MM.1S (cell line): ENCODE data around the gene CRISP1.

Source experiments
- EZH2 ChIP-seq: fragments of 300-600 bp; sonication (generic); optimal IDR thresholded peaks from 2 replicates; pipeline ENCODE3; 2017; ENCODE audit warnings: low read depth, mild to moderate bottlenecking, antibody characterized with exemption, low read length, mixed read lengths
- EZH2phosphoT487 ChIP-seq: fragments of 300-600 bp; sonication (generic); IDR thresholded peaks from 2 replicates; pipeline ENCODE4 v1.6.1; 2018; ENCODE audit warnings: antibody characterized with exemption, low read length
- TF ChIP-seq, protein P1 (sequence below): fragments of 300-600 bp; sonication (generic); IDR thresholded peaks from 2 replicates; pipeline ENCODE4 v1.5.1; 2016; ENCODE audit warnings: antibody characterized with exemption, low read length, mixed read lengths

- TF ChIP-seq EZH2 (no peak), EZH2phosphoT487 (no peak)
- TF ChIP-seq, protein P1, sequence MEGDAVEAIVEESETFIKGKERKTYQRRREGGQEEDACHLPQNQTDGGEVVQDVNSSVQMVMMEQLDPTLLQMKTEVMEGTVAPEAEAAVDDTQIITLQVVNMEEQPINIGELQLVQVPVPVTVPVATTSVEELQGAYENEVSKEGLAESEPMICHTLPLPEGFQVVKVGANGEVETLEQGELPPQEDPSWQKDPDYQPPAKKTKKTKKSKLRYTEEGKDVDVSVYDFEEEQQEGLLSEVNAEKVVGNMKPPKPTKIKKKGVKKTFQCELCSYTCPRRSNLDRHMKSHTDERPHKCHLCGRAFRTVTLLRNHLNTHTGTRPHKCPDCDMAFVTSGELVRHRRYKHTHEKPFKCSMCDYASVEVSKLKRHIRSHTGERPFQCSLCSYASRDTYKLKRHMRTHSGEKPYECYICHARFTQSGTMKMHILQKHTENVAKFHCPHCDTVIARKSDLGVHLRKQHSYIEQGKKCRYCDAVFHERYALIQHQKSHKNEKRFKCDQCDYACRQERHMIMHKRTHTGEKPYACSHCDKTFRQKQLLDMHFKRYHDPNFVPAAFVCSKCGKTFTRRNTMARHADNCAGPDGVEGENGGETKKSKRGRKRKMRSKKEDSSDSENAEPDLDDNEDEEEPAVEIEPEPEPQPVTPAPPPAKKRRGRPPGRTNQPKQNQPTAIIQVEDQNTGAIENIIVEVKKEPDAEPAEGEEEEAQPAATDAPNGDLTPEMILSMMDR, result no peak
Measured at GRCh38 chr6:49868951-49869529, 2.7 kb upstream of the CRISP1 start.
